Type B pancreatic cell (in vitro differentiated cells): ENCODE data around the gene SLC9A7. TPM values are rescaled to one million over a fixed set of nuclear protein-coding genes. Genes with fewer than 3 reads are reported as not detected.
A peak's percentile ranks its signal among the peaks of the same experiment; 100 is the strongest.

Source experiments
- DNase-seq: peaks from one replicate; pipeline ENCODE4 v3.0.0; 2021; ENCODE audit warnings: mixed read lengths; ENCODE audit not compliant: unreplicated experiment; ENCODE audit errors: extremely low spot score
- H3K27ac Mint-ChIP-seq: 2 replicates; pipeline ENCODE4 v1.8.0; 2021; ENCODE audit warnings: mild to moderate bottlenecking, mixed read lengths
- H3K27me3 Mint-ChIP-seq: 2 replicates; pipeline ENCODE4 v1.8.0; 2021; ENCODE audit warnings: mixed read lengths
- H3K36me3 Mint-ChIP-seq: 2 replicates; pipeline ENCODE4 v1.8.0; 2021; ENCODE audit warnings: mixed read lengths
- H3K4me1 Mint-ChIP-seq: one replicate; pipeline ENCODE4 v1.8.0; 2021; ENCODE audit warnings: mixed read lengths; ENCODE audit not compliant: unreplicated experiment
- H3K4me3 Mint-ChIP-seq: 2 replicates; pipeline ENCODE4 v1.8.0; 2021; ENCODE audit warnings: mild to moderate bottlenecking, mixed read lengths
- H3K9me3 Mint-ChIP-seq: 2 replicates; pipeline ENCODE4 v1.8.0; 2021; ENCODE audit warnings: mixed read lengths
- total RNA-seq: library from RNA; stranded (reverse); gene quantifications from 2 replicates; pipeline ENCODE4 v1.2.1, GENCODE V29; 2021; ENCODE audit warnings: low replicate concordance
- TF ChIP-seq, protein P1 (sequence below): fragments of 200-600 bp; sonication (generic); conservative IDR thresholded peaks from 2 replicates; pipeline ENCODE4 v1.5.0; 2021; ENCODE audit warnings: antibody characterized with exemption, mild to moderate bottlenecking

Gene SLC9A7
- total RNA-seq, 1 donor from 2014 or later, result 7.5 TPM

DNA sequence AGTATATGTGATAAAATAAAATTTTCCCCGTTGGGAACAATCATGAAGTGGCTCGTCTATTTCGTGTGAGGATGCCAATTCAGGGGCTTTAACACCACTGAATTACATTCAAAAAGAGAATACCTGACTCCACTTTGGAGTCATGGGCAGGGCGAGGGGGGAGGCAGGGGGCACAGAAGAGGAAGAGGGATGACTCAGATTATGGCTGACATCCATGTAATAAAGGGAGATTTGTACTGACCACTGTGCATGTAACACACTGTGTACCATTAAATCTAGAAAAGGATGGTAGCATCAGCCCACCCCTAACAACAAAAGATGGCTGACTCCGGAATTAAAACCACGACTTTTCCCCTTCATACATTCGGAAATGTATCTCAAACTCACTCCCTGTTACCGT lies 1.3 kb downstream of the SLC9A7 start:
- Mint-ChIP-seq H3K4me1 (no peaks in the 10 kb centered on the region), H3K36me3 (no peaks in the 10 kb centered on the region), H3K27me3 (peaks cover 6% of the 10 kb centered on the region), H3K27ac (no peak overlapping the region), H3K4me3 (peak overlapping the region; percentile 91), H3K9me3 (no peaks in the 10 kb centered on the region)
- DNase-seq, result no peak
- TF ChIP-seq, protein P1, sequence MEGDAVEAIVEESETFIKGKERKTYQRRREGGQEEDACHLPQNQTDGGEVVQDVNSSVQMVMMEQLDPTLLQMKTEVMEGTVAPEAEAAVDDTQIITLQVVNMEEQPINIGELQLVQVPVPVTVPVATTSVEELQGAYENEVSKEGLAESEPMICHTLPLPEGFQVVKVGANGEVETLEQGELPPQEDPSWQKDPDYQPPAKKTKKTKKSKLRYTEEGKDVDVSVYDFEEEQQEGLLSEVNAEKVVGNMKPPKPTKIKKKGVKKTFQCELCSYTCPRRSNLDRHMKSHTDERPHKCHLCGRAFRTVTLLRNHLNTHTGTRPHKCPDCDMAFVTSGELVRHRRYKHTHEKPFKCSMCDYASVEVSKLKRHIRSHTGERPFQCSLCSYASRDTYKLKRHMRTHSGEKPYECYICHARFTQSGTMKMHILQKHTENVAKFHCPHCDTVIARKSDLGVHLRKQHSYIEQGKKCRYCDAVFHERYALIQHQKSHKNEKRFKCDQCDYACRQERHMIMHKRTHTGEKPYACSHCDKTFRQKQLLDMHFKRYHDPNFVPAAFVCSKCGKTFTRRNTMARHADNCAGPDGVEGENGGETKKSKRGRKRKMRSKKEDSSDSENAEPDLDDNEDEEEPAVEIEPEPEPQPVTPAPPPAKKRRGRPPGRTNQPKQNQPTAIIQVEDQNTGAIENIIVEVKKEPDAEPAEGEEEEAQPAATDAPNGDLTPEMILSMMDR, result no peak

DNA sequence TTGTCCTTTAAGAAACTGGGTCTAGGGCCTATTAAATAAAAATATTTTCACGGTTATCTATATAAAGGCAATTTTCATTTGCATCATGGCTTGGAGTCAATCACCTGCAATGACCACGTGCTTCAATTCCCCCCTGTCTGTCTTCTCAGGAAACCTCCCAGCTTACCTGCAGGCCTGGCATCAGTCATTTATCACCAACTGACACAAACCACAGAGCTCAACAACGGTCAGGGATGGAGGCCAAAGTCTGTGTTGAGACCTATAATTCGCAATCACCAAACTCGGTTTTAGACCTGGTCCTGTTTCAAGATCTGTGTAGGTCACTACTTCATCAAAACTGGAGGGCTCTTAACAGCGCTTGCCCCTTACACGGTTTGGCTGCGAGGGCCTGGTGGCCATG lies 1.9 kb downstream of the SLC9A7 start:
- Mint-ChIP-seq H3K27me3 (peaks cover 6% of the 10 kb centered on the region), H3K4me3 (peak overlapping the region; percentile 91), H3K4me1 (no peaks in the 10 kb centered on the region), H3K36me3 (no peaks in the 10 kb centered on the region), H3K9me3 (no peaks in the 10 kb centered on the region), H3K27ac (no peak overlapping the region)
- no peak for DNase-seq
- TF ChIP-seq, protein P1, result no peak

DNA sequence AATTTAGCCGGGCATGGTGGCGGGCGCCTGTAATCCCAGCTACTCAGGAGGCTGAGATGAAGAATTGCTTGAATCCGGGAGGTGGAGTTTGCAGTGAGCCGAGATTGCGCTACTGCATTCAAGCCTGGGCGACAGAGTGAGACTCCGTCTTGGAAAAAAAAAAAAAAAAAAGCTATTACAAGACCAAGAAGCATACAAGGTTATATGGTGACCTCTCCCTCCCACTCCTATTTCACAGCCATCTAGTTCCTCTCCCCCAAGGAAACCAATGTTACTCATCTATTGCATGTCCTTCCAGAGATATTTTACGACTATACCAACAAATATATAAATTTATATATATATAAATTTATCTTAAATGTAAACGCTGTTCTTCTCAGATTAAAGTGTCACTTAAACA lies 3.2 kb downstream of the SLC9A7 start:
- TF ChIP-seq, protein P1, result no peak
- no peaks in the 10 kb centered on the region for H3K9me3 Mint-ChIP-seq
- H3K36me3 Mint-ChIP-seq, result no peaks in the 10 kb centered on the region
- no peaks in the 10 kb centered on the region for H3K4me1 Mint-ChIP-seq
- H3K27me3 Mint-ChIP-seq, result peaks cover 3% of the 10 kb centered on the region
- H3K4me3 Mint-ChIP-seq, result no peak overlapping the region
- no peak for DNase-seq
- no peak overlapping the region for H3K27ac Mint-ChIP-seq

DNA sequence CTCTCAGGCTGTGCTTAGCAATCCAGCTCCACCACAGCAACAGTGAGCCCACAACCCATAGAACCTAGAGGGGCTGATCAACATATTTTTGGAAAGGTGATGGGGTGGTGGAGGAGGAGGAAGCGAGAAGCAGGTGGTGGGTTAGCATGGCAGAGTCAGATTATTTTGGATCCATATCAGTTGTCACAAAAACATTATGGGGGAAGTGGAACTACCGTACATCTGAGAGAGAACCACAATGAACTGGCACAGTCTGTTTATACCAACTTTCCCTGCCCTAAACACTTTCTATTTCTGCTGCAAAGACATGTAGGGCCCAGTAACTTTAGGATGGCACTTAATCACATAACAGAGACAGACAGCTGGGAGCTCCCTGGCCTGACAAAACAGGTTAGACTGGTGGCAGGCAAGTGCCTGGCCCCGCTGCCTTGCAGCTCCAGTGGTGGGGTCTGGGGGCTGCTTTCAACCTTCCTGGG lies 4.3 kb downstream of the SLC9A7 start:
- no peak for DNase-seq
- peaks cover 3% of the 10 kb centered on the region for H3K27me3 Mint-ChIP-seq
- H3K4me3 Mint-ChIP-seq, result peak overlapping the region; percentile 55
- peak overlapping the region; percentile 34 for H3K27ac Mint-ChIP-seq
- TF ChIP-seq, protein P1, result no peak
- no peaks in the 10 kb centered on the region for H3K36me3 Mint-ChIP-seq
- no peaks in the 10 kb centered on the region for H3K9me3 Mint-ChIP-seq
- no peaks in the 10 kb centered on the region for H3K4me1 Mint-ChIP-seq

DNA sequence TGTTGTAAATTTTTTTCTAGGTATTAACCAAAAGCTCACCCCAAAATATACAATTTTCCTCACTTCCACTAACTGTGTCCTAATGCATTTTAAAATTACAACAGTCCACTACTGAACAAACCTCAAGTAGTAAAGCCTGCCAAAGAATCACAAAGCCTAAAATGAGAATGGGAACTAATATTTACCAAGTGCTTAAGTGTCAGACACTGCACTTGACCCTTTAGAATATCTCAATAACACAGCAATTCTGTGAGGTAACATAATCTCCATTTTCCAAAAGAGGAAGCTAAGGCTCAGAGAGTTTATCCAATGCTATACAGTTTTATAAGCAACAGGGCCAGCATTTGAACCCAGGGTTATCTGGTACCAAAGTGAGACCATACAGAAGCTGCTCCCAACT lies 4.9 kb downstream of the SLC9A7 start:
- Mint-ChIP-seq H3K27me3 (no peaks in the 10 kb centered on the region), H3K36me3 (no peaks in the 10 kb centered on the region), H3K27ac (no peak overlapping the region), H3K4me1 (no peaks in the 10 kb centered on the region), H3K4me3 (no peak overlapping the region), H3K9me3 (no peaks in the 10 kb centered on the region)
- no peak for DNase-seq
- TF ChIP-seq, protein P1, result no peak

DNA sequence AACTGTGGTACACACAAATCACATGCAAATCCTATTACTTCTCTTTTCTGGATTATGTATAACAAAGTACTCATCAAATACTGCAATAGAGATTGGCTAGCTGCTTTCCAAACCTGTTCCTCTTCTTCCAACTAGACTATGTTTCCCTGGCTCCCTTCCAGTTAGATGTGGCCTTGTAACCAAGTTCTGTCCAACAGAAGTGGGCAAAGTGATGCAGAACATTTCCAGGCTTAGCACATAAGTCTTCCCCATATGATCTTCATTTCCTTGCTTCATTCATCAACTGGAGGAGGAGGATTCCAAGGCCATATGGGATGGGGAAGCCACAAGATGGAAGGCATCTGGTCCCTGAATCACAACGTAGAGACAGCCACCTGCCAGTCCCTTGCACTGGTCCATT lies 8.0 kb downstream of the SLC9A7 start:
- TF ChIP-seq, protein P1, result no peak
- Mint-ChIP-seq H3K27me3 (no peaks in the 10 kb centered on the region), H3K4me3 (no peak overlapping the region), H3K4me1 (no peaks in the 10 kb centered on the region), H3K27ac (no peak overlapping the region), H3K9me3 (peaks cover 5% of the 10 kb centered on the region), H3K36me3 (peaks cover 3% of the 10 kb centered on the region)
- DNase-seq, result no peak
